MM.1S (cell line): ENCODE results near the gene ZNF613.
"Not testable (repeated sequence)": the region's sequence is repeated elsewhere in the genome, so short reads cannot be mapped to it uniquely, and the experiment has no call there.

Experiments used
- DNase-seq: peaks from one replicate; pipeline ENCODE4 v3.0.0-alpha.2; 2015
- H2AFZ ChIP-seq: fragments of 300-600 bp; sonication (generic); 2 replicates; pipeline ENCODE4 v1.6.0; 2016; ENCODE audit warnings: antibody characterized with exemption, low read length
- H3F3A ChIP-seq: fragments of 300-600 bp; sonication (generic); 2 replicates; pipeline ENCODE4 v1.6.1; 2016; ENCODE audit warnings: mild to moderate bottlenecking, antibody characterized with exemption, low read length, moderate library complexity, mixed read lengths; ENCODE audit not compliant: insufficient read depth
- H3K27ac ChIP-seq: fragments of 300-600 bp; sonication (generic); 2 replicates; pipeline ENCODE4 v1.5.1; 2016; ENCODE audit warnings: mild to moderate bottlenecking, low read length
- H3K27me3 ChIP-seq: fragments of 300-600 bp; sonication (generic); replicated peaks from 2 replicates; pipeline ENCODE4 v1.6.0; 2016; ENCODE audit warnings: low read length; ENCODE audit not compliant: insufficient read depth
- H3K36me3 ChIP-seq: fragments of 300-600 bp; sonication (generic); replicated peaks from 2 replicates; pipeline ENCODE4 v1.6.1; 2016; ENCODE audit warnings: mild to moderate bottlenecking, low read length, mixed read lengths; ENCODE audit not compliant: insufficient read depth
- H3K4me1 ChIP-seq: fragments of 300-600 bp; sonication (generic); 2 replicates; pipeline ENCODE4 v1.6.1; 2016; ENCODE audit warnings: low read length, mixed read lengths
- H3K4me2 ChIP-seq: fragments of 300-600 bp; sonication (generic); 2 replicates; pipeline ENCODE4 v1.6.0; 2016; ENCODE audit warnings: low read depth, low read length
- H3K4me3 ChIP-seq: fragments of 300-600 bp; sonication (generic); 2 replicates; pipeline ENCODE4 v1.5.1; 2016; ENCODE audit warnings: low read length, mixed read lengths
- H3K79me2 ChIP-seq: fragments of 300-600 bp; sonication (generic); 2 replicates; pipeline ENCODE4 v1.6.1; 2016; ENCODE audit warnings: mixed run types, low read length, mixed read lengths
- H3K9ac ChIP-seq: fragments of 300-600 bp; sonication (generic); 2 replicates; pipeline ENCODE4 v1.6.1; 2016; ENCODE audit warnings: low read length, mixed read lengths
- H3K9me2 ChIP-seq: fragments of 300-600 bp; sonication (generic); replicated peaks from 2 replicates; pipeline ENCODE4 v1.6.1; 2016; ENCODE audit warnings: mild to moderate bottlenecking, low read length, mixed read lengths; ENCODE audit not compliant: insufficient read depth
- H3K9me3 ChIP-seq: fragments of 300-600 bp; sonication (generic); replicated peaks from 2 replicates; pipeline ENCODE4 v1.6.1; 2016; ENCODE audit warnings: mild to moderate bottlenecking, low read length, mixed read lengths; ENCODE audit not compliant: insufficient read depth
- H4K20me1 ChIP-seq: fragments of 300-600 bp; sonication (generic); 2 replicates; pipeline ENCODE4 v1.6.1; 2016; ENCODE audit warnings: mild to moderate bottlenecking, low read length, moderate library complexity, mixed read lengths; ENCODE audit not compliant: insufficient read depth
- CTCF ChIP-seq: fragments of 300-600 bp; sonication (generic); IDR thresholded peaks from 2 replicates; pipeline ENCODE4 v1.5.1; 2016; ENCODE audit warnings: antibody characterized with exemption, low read length, mixed read lengths
- EZH2 ChIP-seq: fragments of 300-600 bp; sonication (generic); optimal IDR thresholded peaks from 2 replicates; pipeline ENCODE3; 2017; ENCODE audit warnings: low read depth, mild to moderate bottlenecking, antibody characterized with exemption, low read length, mixed read lengths
- EZH2phosphoT487 ChIP-seq: fragments of 300-600 bp; sonication (generic); IDR thresholded peaks from 2 replicates; pipeline ENCODE4 v1.6.1; 2018; ENCODE audit warnings: antibody characterized with exemption, low read length

The ZNF613 gene

GRCh38 chr19:51903192-51903591 is 24.1 kb upstream of the ZNF613 start:
- Histone ChIP-seq H3K4me2 (no peak overlapping the region), H3K4me3 (no peak overlapping the region), H3K36me3 (no peaks in the 10 kb centered on the region), H3K9me3 (no peaks in the 10 kb centered on the region), H3K27me3 (no peaks in the 10 kb centered on the region), H3F3A (no peaks in the 10 kb centered on the region), H3K9me2 (no peaks in the 10 kb centered on the region), H3K79me2 (no peaks in the 10 kb centered on the region), H3K27ac (no peak overlapping the region), H3K4me1 (no peaks in the 10 kb centered on the region), H2AFZ (no peak overlapping the region), H3K9ac (no peak overlapping the region), H4K20me1 (no peaks in the 10 kb centered on the region)
- no peak for DNase-seq
- TF ChIP-seq EZH2phosphoT487 = no peak
- TF ChIP-seq CTCF = no peak
- TF ChIP-seq EZH2 = no peak

- no peak within 1 kb of the TSS for H3K9ac ChIP-seq
- H3K4me2 ChIP-seq = no peak within 1 kb of the TSS
- H3K4me3 ChIP-seq = no peak within 1 kb of the TSS
- no peaks in the 10 kb centered on the region for H4K20me1 ChIP-seq
- H3K9me2 ChIP-seq = no peaks in the 10 kb centered on the region
- H2AFZ ChIP-seq = no peak within 1 kb of the TSS
- no peaks in the 10 kb centered on the region for H3K27me3 ChIP-seq
- DNase-seq = no peak
- H3K79me2 ChIP-seq = no peaks in the 10 kb centered on the region
- TF ChIP-seq CTCF (no peak), EZH2 (no peak), EZH2phosphoT487 (no peak)
- no peak within 1 kb of the TSS for H3K27ac ChIP-seq
- no peaks in the 10 kb centered on the region for H3K36me3 ChIP-seq
- H3K9me3 ChIP-seq = no peaks in the 10 kb centered on the region
- H3F3A ChIP-seq = no peaks in the 10 kb centered on the region
- H3K4me1 ChIP-seq = no peaks in the 10 kb centered on the region
These were observed 22.7 kb upstream of the ZNF613 start, which contains the start of gene ZNF649 for GRCh38 chr19:51904331-51905165. TSS of gene ZNF649 (minus strand) at chr19:51905017. CDS start at chr19:51900107, 4,910 bp downstream.

- no peak overlapping the region for H2AFZ ChIP-seq
- H3K4me3 ChIP-seq = no peak overlapping the region
- H3K9me3 ChIP-seq = no peaks in the 10 kb centered on the region
- no peaks in the 10 kb centered on the region for H3K79me2 ChIP-seq
- no peaks in the 10 kb centered on the region for H3K9me2 ChIP-seq
- H3K27me3 ChIP-seq = no peaks in the 10 kb centered on the region
- no peaks in the 10 kb centered on the region for H4K20me1 ChIP-seq
- H3F3A ChIP-seq = no peaks in the 10 kb centered on the region
- TF ChIP-seq EZH2phosphoT487 = no peak
- TF ChIP-seq CTCF = no peak
- TF ChIP-seq EZH2 = no peak
- DNase-seq = no peak
- H3K9ac ChIP-seq = no peak overlapping the region
- H3K4me2 ChIP-seq = no peak overlapping the region
- no peak overlapping the region for H3K27ac ChIP-seq
- no peaks in the 10 kb centered on the region for H3K36me3 ChIP-seq
- no peaks in the 10 kb centered on the region for H3K4me1 ChIP-seq
These were observed 22.1 kb upstream of the ZNF613 start for GRCh38 chr19:51905206-51905605.

GRCh38 chr19:51905639-51906038 is 21.6 kb upstream of the ZNF613 start:
- H3K36me3 ChIP-seq, H3F3A ChIP-seq, H4K20me1 ChIP-seq, H3K9me2 ChIP-seq, H3K27me3 ChIP-seq, H3K9ac ChIP-seq, H3K4me2 ChIP-seq, H3K4me1 ChIP-seq, H3K9me3 ChIP-seq, DNase-seq, H2AFZ ChIP-seq, H3K27ac ChIP-seq, H3K79me2 ChIP-seq, H3K4me3 ChIP-seq: not testable (repeated sequence)

GRCh38 chr19:51906108-51906507 is 21.2 kb upstream of the ZNF613 start:
- H3K9ac ChIP-seq, H3F3A ChIP-seq, H3K4me1 ChIP-seq, H3K36me3 ChIP-seq, H3K4me2 ChIP-seq, H4K20me1 ChIP-seq, H3K4me3 ChIP-seq, DNase-seq, H2AFZ ChIP-seq, H3K9me3 ChIP-seq, H3K27me3 ChIP-seq, H3K9me2 ChIP-seq, H3K79me2 ChIP-seq, H3K27ac ChIP-seq: not testable (repeated sequence)

GRCh38 chr19:51907981-51908380 is 19.3 kb upstream of the ZNF613 start:
- not testable (repeated sequence) for H4K20me1 ChIP-seq, H3K4me1 ChIP-seq, H3K79me2 ChIP-seq, H3K4me2 ChIP-seq, DNase-seq, H3K27me3 ChIP-seq, H3K9me3 ChIP-seq, H3K27ac ChIP-seq, H3K9ac ChIP-seq, H3K36me3 ChIP-seq, H3K4me3 ChIP-seq, H3F3A ChIP-seq, H3K9me2 ChIP-seq, H2AFZ ChIP-seq
